Measurements from ENCODE around the gene NEU3. TPM values are rescaled to one million over a fixed set of nuclear protein-coding genes. Genes with fewer than 3 reads are reported as not detected.

The NEU3 gene
- 5.6 TPM for total RNA-seq

DNA sequence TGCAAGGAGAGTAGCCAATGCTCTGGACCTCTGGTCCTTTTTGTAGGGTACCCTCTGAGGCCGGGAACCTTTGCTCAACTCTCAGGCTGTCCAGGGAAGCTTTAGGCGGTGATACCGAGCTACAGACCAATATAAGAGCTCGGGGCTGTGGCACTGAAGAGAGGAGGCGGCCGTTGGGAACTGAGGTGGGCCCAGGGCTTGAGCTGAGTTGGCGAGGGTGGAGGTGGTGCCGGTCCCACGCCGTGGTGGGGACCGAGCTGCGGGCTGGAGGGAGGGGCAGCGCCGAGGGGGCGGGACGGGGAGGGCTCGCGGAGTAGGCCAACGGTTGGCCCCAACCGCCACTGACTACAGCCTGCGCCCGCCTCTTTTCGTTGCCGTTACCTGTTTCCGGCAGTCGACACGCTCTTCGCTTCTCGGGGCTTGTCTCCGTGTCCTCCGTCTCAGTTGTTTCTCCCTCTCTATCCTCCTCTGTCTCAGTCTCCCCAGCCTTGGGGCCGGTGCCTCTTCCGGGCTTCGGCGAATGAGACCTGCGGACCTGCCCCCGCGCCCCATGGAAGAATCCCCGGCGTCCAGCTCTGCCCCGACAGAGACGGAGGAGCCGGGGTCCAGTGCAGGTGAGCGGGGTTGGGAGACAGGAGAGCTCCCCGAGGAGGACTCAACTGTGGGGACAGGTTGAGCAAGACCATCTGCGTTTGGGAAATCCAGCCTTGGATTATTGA lies at the start of gene NEU3:
TSS of gene NEU3 (plus strand) at position 393 of the 719 bp plus-strand sequence. CDS start at position 521, 128 bp downstream.
- no peaks in the 10 kb centered on the region for H3K27me3 ChIP-seq
- no peaks in the 10 kb centered on the region for H3K36me3 ChIP-seq
- peak in 1 of 2 donors; percentile 71 for TF ChIP-seq POLR2AphosphoS5 (IDR thresholded peaks at IDR 0.05; ENCODE audit: insufficient read depth in 1 of 2, low read depth in 1 of 2)
- TF ChIP-seq CTCF (IDR thresholded peaks at IDR 0.05), result no peak
- peak in 1 of 2 donors; percentile 28 for TF ChIP-seq POLR2A (IDR thresholded peaks at IDR 0.05)
- H3K4me3 ChIP-seq, result peak within 1 kb of the TSS; percentile 55 to 64
- DNase-seq (ENCODE audit: extremely low spot score in 2 of 2), result no peak
- H3K4me1 ChIP-seq, result peaks cover 14% of the 10 kb centered on the region
- H3K27ac ChIP-seq, result peak within 1 kb of the TSS; percentile 39
- intact Hi-C loops (cut with DNase I), result no loop called here
- no peaks in the 10 kb centered on the region for H3K9me3 ChIP-seq

DNA sequence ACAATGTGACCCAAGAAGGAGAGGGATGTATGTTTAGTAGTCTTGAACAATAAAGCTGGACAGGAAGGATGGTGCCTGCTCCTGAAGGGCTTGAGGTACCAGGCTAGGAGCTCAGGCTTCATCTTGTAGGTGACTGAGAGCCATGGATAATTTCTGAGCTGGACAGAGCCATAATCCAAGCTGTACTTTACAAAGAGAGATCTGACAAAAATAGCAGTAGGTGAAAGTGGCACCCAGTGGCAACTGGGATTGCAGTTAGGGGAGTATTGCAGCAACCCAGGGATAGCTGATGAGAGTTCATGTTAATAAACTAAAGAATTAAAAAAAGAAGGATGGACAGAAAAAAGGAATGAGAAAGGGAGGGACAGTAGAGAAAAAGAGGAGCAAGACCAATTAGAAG lies 47.2 kb upstream of the NEU3 start:
- Histone ChIP-seq H3K4me3 (no peak overlapping the region), H3K4me1 (no peaks in the 10 kb centered on the region), H3K36me3 (peaks cover 0 to 4% of the 10 kb centered on the region in 2 donors), H3K9me3 (no peaks in the 10 kb centered on the region), H3K27me3 (no peaks in the 10 kb centered on the region), H3K27ac (no peak overlapping the region)
- TF ChIP-seq POLR2A (IDR thresholded peaks at IDR 0.05) (no peak), POLR2AphosphoS5 (IDR thresholded peaks at IDR 0.05; ENCODE audit: insufficient read depth in 1 of 2, low read depth in 1 of 2) (no peak), CTCF (IDR thresholded peaks at IDR 0.05) (no peak)
- no peak for DNase-seq (ENCODE audit: extremely low spot score in 2 of 2)
- intact Hi-C loops (cut with DNase I), result loop anchor here (10.0 kb wide), 1 partner anchor 303 kb away; the partner anchor contains the start of gene TPBGL

- no peaks in the 10 kb centered on the region for H3K9me3 ChIP-seq
- no peak for DNase-seq (ENCODE audit: extremely low spot score in 2 of 2)
- no peak overlapping the region for H3K27ac ChIP-seq
- no peaks in the 10 kb centered on the region for H3K27me3 ChIP-seq
- H3K4me1 ChIP-seq, result no peaks in the 10 kb centered on the region
- no peaks in the 10 kb centered on the region for H3K36me3 ChIP-seq
- no peak overlapping the region for H3K4me3 ChIP-seq
- TF ChIP-seq POLR2A (IDR thresholded peaks at IDR 0.05) (no peak), CTCF (IDR thresholded peaks at IDR 0.05) (no peak), POLR2AphosphoS5 (IDR thresholded peaks at IDR 0.05; ENCODE audit: insufficient read depth in 1 of 2, low read depth in 1 of 2) (no peak)
- intact Hi-C loops (cut with DNase I), result loop anchor here (10.0 kb wide), 1 partner anchor 303 kb away; the partner anchor contains the start of gene TPBGL
Measured at GRCh38 chr11:74942073-74942759, 46.5 kb upstream of the NEU3 start.

DNA sequence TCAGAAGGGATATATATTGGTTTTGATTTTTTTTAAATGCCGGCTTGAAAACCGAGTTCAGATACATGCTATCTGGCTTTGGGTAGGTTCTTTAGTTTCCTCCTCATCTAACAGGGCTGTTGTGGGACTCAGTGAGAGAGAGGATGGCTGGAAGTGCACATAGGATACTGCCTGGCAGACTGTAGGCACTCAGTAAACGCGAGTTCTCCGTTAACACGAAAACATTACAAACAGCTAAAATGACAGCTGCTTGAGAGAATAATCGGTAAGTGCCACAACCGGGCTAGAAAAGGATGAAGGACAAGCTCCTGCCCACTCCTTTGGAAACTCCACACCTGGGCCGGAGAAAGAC lies 40.2 kb upstream of the NEU3 start:
- Histone ChIP-seq H3K27me3 (no peaks in the 10 kb centered on the region), H3K36me3 (no peaks in the 10 kb centered on the region), H3K9me3 (no peaks in the 10 kb centered on the region), H3K27ac (peak overlapping the region; percentile 81), H3K4me1 (peaks cover 27% of the 10 kb centered on the region), H3K4me3 (peak overlapping the region; percentile 73 to 74)
- no peak for TF ChIP-seq CTCF (IDR thresholded peaks at IDR 0.05)
- TF ChIP-seq POLR2AphosphoS5 (IDR thresholded peaks at IDR 0.05; ENCODE audit: insufficient read depth in 1 of 2, low read depth in 1 of 2), result no peak
- no peak for TF ChIP-seq POLR2A (IDR thresholded peaks at IDR 0.05)
- intact Hi-C loops (cut with DNase I), result loop anchor here (10.0 kb wide), 1 partner anchor 296 kb away; the partner anchor contains the start of gene TPBGL
- no peak for DNase-seq (ENCODE audit: extremely low spot score in 2 of 2)

All from vagina (tissue), 2 donors.